ENCODE measurements around the gene AMMECR1. TPM values are rescaled to one million over a fixed set of nuclear protein-coding genes. Genes with fewer than 3 reads are reported as not detected.

Gene AMMECR1
- total RNA-seq, 4 donors from 2014 or later, result 1.0 to 12.1 (median 6.9) TPM

DNA sequence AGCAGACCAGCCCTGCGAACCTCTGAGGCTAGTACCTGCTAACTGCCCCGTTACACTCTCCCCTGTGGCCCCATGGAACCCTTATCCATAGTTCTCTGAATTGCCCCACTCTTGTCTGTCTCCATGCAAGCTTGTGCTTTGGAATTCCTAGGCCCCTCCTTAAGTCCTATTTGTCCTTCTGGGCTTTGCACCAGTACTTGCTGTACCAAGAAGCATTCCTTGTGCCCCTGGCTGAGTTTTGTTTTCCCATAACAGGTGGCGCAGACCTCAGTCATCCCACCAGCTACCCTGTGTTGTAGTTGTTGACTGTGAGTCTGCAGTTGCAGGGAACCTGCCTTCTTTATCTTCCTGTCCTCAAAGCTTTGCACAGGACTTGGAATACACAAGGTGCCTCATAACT lies 147.9 kb downstream of the AMMECR1 start:
- Histone ChIP-seq H3K4me1 (no peaks in the 10 kb centered on the region), H3K4me3 (no peak overlapping the region), H3K27ac (no peak overlapping the region), H3K9me3 (no peaks in the 10 kb centered on the region), H3K27me3 (no peaks in the 10 kb centered on the region), H3K36me3 (no peaks in the 10 kb centered on the region)
- intact Hi-C loops (cut with DNase I; ENCODE audit: low total_unique reads), result no loop called here
- TF ChIP-seq, protein P1, sequence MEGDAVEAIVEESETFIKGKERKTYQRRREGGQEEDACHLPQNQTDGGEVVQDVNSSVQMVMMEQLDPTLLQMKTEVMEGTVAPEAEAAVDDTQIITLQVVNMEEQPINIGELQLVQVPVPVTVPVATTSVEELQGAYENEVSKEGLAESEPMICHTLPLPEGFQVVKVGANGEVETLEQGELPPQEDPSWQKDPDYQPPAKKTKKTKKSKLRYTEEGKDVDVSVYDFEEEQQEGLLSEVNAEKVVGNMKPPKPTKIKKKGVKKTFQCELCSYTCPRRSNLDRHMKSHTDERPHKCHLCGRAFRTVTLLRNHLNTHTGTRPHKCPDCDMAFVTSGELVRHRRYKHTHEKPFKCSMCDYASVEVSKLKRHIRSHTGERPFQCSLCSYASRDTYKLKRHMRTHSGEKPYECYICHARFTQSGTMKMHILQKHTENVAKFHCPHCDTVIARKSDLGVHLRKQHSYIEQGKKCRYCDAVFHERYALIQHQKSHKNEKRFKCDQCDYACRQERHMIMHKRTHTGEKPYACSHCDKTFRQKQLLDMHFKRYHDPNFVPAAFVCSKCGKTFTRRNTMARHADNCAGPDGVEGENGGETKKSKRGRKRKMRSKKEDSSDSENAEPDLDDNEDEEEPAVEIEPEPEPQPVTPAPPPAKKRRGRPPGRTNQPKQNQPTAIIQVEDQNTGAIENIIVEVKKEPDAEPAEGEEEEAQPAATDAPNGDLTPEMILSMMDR (IDR thresholded peaks at IDR 0.05), result no peak
- DNase-seq, result no peak

DNA sequence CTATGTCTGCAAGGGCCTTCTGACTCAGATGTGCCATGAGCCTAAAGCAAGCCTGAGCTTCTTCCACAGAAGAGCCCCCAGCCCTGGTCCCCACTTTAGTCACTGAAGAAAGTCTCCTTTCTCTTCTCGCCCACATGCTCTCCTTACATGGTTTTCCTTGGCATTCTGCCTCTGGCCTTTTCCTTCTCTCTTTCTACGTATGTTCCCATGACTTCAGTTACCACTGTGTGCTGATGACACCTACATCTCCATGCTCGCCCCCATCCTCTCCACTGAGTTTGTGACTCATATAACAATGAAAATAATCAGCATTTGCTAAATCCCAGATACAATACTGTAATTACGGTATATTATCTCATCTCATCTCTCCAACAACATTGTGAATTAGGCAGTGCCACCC lies 149.3 kb downstream of the AMMECR1 start:
- Histone ChIP-seq H3K9me3 (no peaks in the 10 kb centered on the region), H3K36me3 (no peaks in the 10 kb centered on the region), H3K4me1 (no peaks in the 10 kb centered on the region), H3K27me3 (no peaks in the 10 kb centered on the region), H3K4me3 (no peak overlapping the region), H3K27ac (no peak overlapping the region)
- DNase-seq, result no peak
- TF ChIP-seq POLR2A (IDR thresholded peaks at IDR 0.05), result no peak
- TF ChIP-seq, protein P1 (IDR thresholded peaks at IDR 0.05), result no peak
- intact Hi-C loops (cut with DNase I; ENCODE audit: low total_unique reads), result no loop called here

DNA sequence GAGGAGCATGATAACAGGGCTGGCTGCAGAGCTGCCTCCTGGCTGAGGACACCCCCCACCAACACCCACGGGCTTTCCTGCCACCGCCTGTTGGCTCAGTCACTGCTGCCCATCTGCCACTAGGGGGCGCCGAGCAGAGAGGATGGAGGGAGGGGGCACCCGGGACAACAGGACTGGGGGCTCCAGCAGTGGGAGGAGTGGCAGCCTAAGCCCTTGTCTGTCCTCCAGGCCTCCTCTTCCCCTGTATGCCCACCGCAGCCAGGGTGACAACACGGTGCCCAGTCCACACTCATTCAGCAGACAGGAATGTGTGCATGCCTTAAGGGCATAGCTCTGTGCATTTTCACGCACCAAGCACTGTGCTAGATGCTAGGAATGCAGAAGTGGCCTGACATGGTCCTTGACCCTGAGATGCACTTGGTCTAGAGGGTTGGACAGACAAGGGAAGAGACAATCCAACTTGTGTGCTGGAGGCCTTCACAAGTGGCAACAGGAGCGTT lies 149.9 kb downstream of the AMMECR1 start:
- no peak for DNase-seq
- Histone ChIP-seq H3K27me3 (no peaks in the 10 kb centered on the region), H3K9me3 (no peaks in the 10 kb centered on the region), H3K27ac (no peak overlapping the region), H3K36me3 (no peaks in the 10 kb centered on the region), H3K4me1 (no peaks in the 10 kb centered on the region), H3K4me3 (no peak overlapping the region)
- intact Hi-C loops (cut with DNase I; ENCODE audit: low total_unique reads), result no loop called here
- TF ChIP-seq, protein P1 (IDR thresholded peaks at IDR 0.05), result peak in 3 of 4 experiments; percentile 20 to 30 (median 25)
- TF ChIP-seq POLR2A (IDR thresholded peaks at IDR 0.05), result no peak

DNA sequence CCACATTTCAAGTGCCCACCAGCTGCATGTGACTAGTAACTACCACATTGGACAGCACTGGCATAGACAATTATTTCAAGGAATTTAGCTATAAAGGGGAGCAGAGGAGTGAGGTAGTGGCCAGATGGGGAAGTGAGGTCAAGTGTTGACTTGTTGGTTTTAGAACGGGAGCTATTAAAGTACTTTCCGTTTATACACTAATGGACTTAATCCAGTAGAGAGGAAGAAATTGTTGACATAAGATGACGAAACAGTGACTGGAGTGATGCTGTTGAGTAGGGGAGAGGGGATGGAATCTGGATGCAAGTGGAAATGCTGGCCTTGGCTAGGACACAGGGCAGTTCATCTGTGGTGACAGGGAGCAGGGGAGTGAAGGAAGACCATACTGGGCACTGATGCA lies 154.4 kb downstream of the AMMECR1 start:
- H3K4me1 ChIP-seq, result no peaks in the 10 kb centered on the region
- no peak for DNase-seq
- TF ChIP-seq, protein P1 (IDR thresholded peaks at IDR 0.05), result no peak
- TF ChIP-seq POLR2A (IDR thresholded peaks at IDR 0.05), result no peak
- H3K4me3 ChIP-seq, result no peak overlapping the region
- intact Hi-C loops (cut with DNase I; ENCODE audit: low total_unique reads), result loop anchor here (5.0 kb wide), 1 partner anchor 239 kb away; no protein-coding TSS in a partner anchor
- H3K9me3 ChIP-seq, result no peaks in the 10 kb centered on the region
- no peaks in the 10 kb centered on the region for H3K27me3 ChIP-seq
- H3K36me3 ChIP-seq, result no peaks in the 10 kb centered on the region
- H3K27ac ChIP-seq, result no peak overlapping the region

DNA sequence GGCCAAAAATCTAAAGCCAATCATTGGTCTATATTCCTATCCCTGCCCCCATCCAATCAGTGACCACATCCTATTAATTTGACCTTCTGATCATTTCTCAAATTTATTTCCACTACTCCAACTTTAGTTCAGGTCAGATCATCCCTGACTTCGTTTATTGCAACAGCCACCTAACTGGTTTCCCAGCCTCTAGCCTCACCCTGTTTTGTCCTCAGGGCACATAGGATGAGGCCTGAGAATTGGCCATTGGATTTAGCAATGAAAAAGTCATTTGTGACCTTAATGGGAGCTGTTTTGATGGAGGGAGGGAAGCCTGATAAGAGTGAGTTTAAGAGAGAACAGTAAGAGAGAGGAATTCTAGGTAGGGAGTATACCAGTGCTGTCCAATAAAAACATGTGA lies 155.0 kb downstream of the AMMECR1 start:
- Histone ChIP-seq H3K27ac (no peak overlapping the region), H3K27me3 (no peaks in the 10 kb centered on the region), H3K36me3 (no peaks in the 10 kb centered on the region), H3K4me3 (no peak overlapping the region), H3K4me1 (no peaks in the 10 kb centered on the region), H3K9me3 (no peaks in the 10 kb centered on the region)
- intact Hi-C loops (cut with DNase I; ENCODE audit: low total_unique reads), result loop anchor here (5.0 kb wide), 1 partner anchor 239 kb away; no protein-coding TSS in a partner anchor
- TF ChIP-seq, protein P1 (IDR thresholded peaks at IDR 0.05), result no peak
- no peak for TF ChIP-seq POLR2A (IDR thresholded peaks at IDR 0.05)
- no peak for DNase-seq

Data from uterus (tissue), 4 donors.